ENCODE results near the gene PRSS56.

PRSS56 gene

DNA sequence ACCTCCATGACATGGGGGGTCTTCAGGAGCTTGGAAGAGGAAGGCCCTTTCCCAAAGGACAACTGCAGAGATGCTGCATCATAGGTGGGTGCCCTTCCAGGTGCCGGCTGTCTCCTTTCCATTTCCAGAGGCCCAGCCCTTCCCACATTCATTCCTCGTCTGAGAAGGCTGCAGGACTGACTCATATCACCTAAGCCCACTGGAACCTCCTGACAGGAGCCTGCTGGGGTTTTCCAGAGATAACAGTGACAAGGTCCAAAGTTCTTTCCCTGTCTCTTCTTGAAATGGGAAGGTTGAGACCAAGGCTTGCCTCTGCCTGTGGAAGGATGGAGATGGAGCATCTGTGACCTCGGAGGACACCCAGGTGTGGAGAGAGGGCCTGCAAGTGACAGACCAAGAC is 3.6 kb upstream of the PRSS56 start:
- H4K91ac ChIP-seq (ENCODE audit: low read length) = no peak overlapping the region
- no peak overlapping the region for H2BK120ac ChIP-seq (ENCODE audit: low read depth, low read length)
- H3K27ac ChIP-seq (ENCODE audit: low read length, poor library complexity, severe bottlenecking) = no peak overlapping the region
- DNase-seq = no peak
- no peaks in the 10 kb centered on the region for H3K36me3 ChIP-seq (ENCODE audit: control insufficient read depth in 1 of 2, insufficient read depth in 2 of 2, low read depth in 1 of 2, low read length in 2 of 2)
- H3K9ac ChIP-seq (ENCODE audit: low read length) = no peak overlapping the region
- H3K4me3 ChIP-seq (ENCODE audit: insufficient read depth in 1 of 2, low read depth in 1 of 2, low read length in 2 of 2) = no peak overlapping the region
- no peak overlapping the region for H3K4me2 ChIP-seq (ENCODE audit: low read length, poor library complexity, severe bottlenecking)
- no peak overlapping the region for H3K23ac ChIP-seq (ENCODE audit: low read length in 2 of 2)
- H3K4ac ChIP-seq (ENCODE audit: low read depth in 1 of 2, low read length in 2 of 2) = no peak overlapping the region
- no peaks in the 10 kb centered on the region for H3K9me3 ChIP-seq (ENCODE audit: control insufficient read depth, low read length)
- H3K79me1 ChIP-seq (replicated peaks; ENCODE audit: low read length, poor library complexity, severe bottlenecking) = no peaks in the 10 kb centered on the region
- WGBS = 72% methylated on average over 3 of the region's 3 CpGs
- H2BK5ac ChIP-seq (ENCODE audit: low read depth, low read length, poor library complexity, severe bottlenecking) = no peak overlapping the region
- no peaks in the 10 kb centered on the region for H3K4me1 ChIP-seq (ENCODE audit: control insufficient read depth, insufficient read depth, low read depth, low read length)
- no peak overlapping the region for H2AK5ac ChIP-seq (ENCODE audit: low read length, severe bottlenecking)
- no peak overlapping the region for H2AFZ ChIP-seq (ENCODE audit: low read depth, low read length)
- H2BK15ac ChIP-seq (ENCODE audit: low read depth, poor library complexity, severe bottlenecking) = no peak overlapping the region
- H2BK12ac ChIP-seq (ENCODE audit: low read length in 2 of 2) = no peak overlapping the region
- no peak overlapping the region for H4K8ac ChIP-seq (ENCODE audit: low read length)
- H3K14ac ChIP-seq (ENCODE audit: low read length in 2 of 2) = no peak overlapping the region
- H3K18ac ChIP-seq (ENCODE audit: low read depth in 1 of 2, low read length in 2 of 2) = no peak overlapping the region
- peaks cover 84 to 87% of the 10 kb centered on the region in 2 experiments for H3K27me3 ChIP-seq (ENCODE audit: control insufficient read depth in 1 of 2, insufficient read depth in 1 of 2, low read length in 2 of 2)

DNA sequence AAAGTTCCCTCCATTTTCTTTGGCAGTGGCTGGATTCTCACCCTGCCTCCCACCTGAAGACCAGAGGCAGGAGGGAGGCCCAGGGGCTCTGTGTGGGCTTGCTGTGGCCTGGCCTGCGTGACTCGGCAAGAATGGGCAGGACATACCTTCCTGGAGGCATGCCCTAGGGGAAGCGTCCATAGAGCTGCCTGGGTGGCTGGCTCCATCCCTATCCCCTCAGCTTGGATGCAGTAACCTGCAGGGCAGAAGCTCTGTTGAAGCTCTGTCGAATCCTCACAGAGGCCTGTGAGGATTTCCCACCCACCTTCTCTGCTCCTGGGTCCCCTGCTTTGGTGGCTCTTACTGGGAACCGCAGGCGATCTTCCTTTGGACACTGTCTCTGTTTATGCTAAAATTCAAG is 1.3 kb upstream of the PRSS56 start:
- H3K14ac ChIP-seq (ENCODE audit: low read length in 2 of 2) = no peak overlapping the region
- no peaks in the 10 kb centered on the region for H3K36me3 ChIP-seq (ENCODE audit: control insufficient read depth in 1 of 2, insufficient read depth in 2 of 2, low read depth in 1 of 2, low read length in 2 of 2)
- no peak overlapping the region for H4K91ac ChIP-seq (ENCODE audit: low read length)
- H2AFZ ChIP-seq (ENCODE audit: low read depth, low read length) = no peak overlapping the region
- H4K8ac ChIP-seq (ENCODE audit: low read length) = no peak overlapping the region
- no peak overlapping the region for H3K9ac ChIP-seq (ENCODE audit: low read length)
- H3K79me1 ChIP-seq (replicated peaks; ENCODE audit: low read length, poor library complexity, severe bottlenecking) = no peaks in the 10 kb centered on the region
- no peak overlapping the region for H3K4me2 ChIP-seq (ENCODE audit: low read length, poor library complexity, severe bottlenecking)
- peaks cover 82 to 84% of the 10 kb centered on the region in 2 experiments for H3K27me3 ChIP-seq (ENCODE audit: control insufficient read depth in 1 of 2, insufficient read depth in 1 of 2, low read length in 2 of 2)
- no peak overlapping the region for H3K4ac ChIP-seq (ENCODE audit: low read depth in 1 of 2, low read length in 2 of 2)
- H2BK12ac ChIP-seq (ENCODE audit: low read length in 2 of 2) = no peak overlapping the region
- H3K27ac ChIP-seq (ENCODE audit: low read length, poor library complexity, severe bottlenecking) = no peak overlapping the region
- peak overlapping the region in 1 of 2 experiments; percentile 36 for H3K23ac ChIP-seq (ENCODE audit: low read length in 2 of 2)
- H2BK120ac ChIP-seq (ENCODE audit: low read depth, low read length) = no peak overlapping the region
- H3K9me3 ChIP-seq (ENCODE audit: control insufficient read depth, low read length) = no peaks in the 10 kb centered on the region
- no peak for DNase-seq
- H2BK15ac ChIP-seq (ENCODE audit: low read depth, poor library complexity, severe bottlenecking) = no peak overlapping the region
- H3K4me3 ChIP-seq (ENCODE audit: insufficient read depth in 1 of 2, low read depth in 1 of 2, low read length in 2 of 2) = no peak overlapping the region
- H3K18ac ChIP-seq (ENCODE audit: low read depth in 1 of 2, low read length in 2 of 2) = no peak overlapping the region
- WGBS = 63% methylated on average over 6 of the region's 6 CpGs
- H3K4me1 ChIP-seq (ENCODE audit: control insufficient read depth, insufficient read depth, low read depth, low read length) = peaks cover 13% of the 10 kb centered on the region
- no peak overlapping the region for H2BK5ac ChIP-seq (ENCODE audit: low read depth, low read length, poor library complexity, severe bottlenecking)
- H2AK5ac ChIP-seq (ENCODE audit: low read length, severe bottlenecking) = no peak overlapping the region

DNA sequence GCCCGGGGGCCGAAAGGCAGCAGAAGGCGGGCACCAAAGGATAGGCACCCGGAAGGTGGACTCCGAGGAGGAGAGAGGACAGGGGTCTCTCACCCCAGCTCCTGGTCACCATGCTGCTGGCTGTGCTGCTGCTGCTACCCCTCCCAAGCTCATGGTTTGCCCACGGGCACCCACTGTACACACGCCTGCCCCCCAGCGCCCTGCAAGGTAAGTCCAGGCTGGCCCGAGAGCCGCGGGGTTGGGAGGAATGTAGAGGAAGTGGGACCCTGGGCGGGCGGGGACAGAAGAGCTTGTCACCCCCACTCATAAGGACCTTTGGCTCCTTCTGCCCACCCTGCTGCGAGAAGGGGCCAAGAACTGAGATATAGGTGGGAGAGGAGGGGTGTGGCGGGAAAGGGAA is 301 bp downstream of the PRSS56 start:
- H2BK15ac ChIP-seq (ENCODE audit: low read depth, poor library complexity, severe bottlenecking) = no peak overlapping the region
- no peak overlapping the region for H2BK120ac ChIP-seq (ENCODE audit: low read depth, low read length)
- H4K91ac ChIP-seq (ENCODE audit: low read length) = no peak overlapping the region
- WGBS = 79% methylated on average over 6 of the region's 15 CpGs
- no peak overlapping the region for H3K14ac ChIP-seq (ENCODE audit: low read length in 2 of 2)
- no peak overlapping the region for H2AK5ac ChIP-seq (ENCODE audit: low read length, severe bottlenecking)
- no peak overlapping the region for H3K27ac ChIP-seq (ENCODE audit: low read length, poor library complexity, severe bottlenecking)
- H2BK5ac ChIP-seq (ENCODE audit: low read depth, low read length, poor library complexity, severe bottlenecking) = no peak overlapping the region
- no peak overlapping the region for H3K18ac ChIP-seq (ENCODE audit: low read depth in 1 of 2, low read length in 2 of 2)
- no peaks in the 10 kb centered on the region for H3K36me3 ChIP-seq (ENCODE audit: control insufficient read depth in 1 of 2, insufficient read depth in 2 of 2, low read depth in 1 of 2, low read length in 2 of 2)
- H3K4me1 ChIP-seq (ENCODE audit: control insufficient read depth, insufficient read depth, low read depth, low read length) = peaks cover 18% of the 10 kb centered on the region
- no peaks in the 10 kb centered on the region for H3K79me1 ChIP-seq (replicated peaks; ENCODE audit: low read length, poor library complexity, severe bottlenecking)
- no peak overlapping the region for H2AFZ ChIP-seq (ENCODE audit: low read depth, low read length)
- no peak overlapping the region for H3K4me3 ChIP-seq (ENCODE audit: insufficient read depth in 1 of 2, low read depth in 1 of 2, low read length in 2 of 2)
- H3K9ac ChIP-seq (ENCODE audit: low read length) = no peak overlapping the region
- no peak overlapping the region for H3K23ac ChIP-seq (ENCODE audit: low read length in 2 of 2)
- H2BK12ac ChIP-seq (ENCODE audit: low read length in 2 of 2) = no peak overlapping the region
- no peak overlapping the region for H3K4me2 ChIP-seq (ENCODE audit: low read length, poor library complexity, severe bottlenecking)
- H3K9me3 ChIP-seq (ENCODE audit: control insufficient read depth, low read length) = no peaks in the 10 kb centered on the region
- peaks cover 84% of the 10 kb centered on the region in 2 experiments for H3K27me3 ChIP-seq (ENCODE audit: control insufficient read depth in 1 of 2, insufficient read depth in 1 of 2, low read length in 2 of 2)
- no peak for DNase-seq
- no peak overlapping the region for H4K8ac ChIP-seq (ENCODE audit: low read length)
- H3K4ac ChIP-seq (ENCODE audit: low read depth in 1 of 2, low read length in 2 of 2) = no peak overlapping the region

DNA sequence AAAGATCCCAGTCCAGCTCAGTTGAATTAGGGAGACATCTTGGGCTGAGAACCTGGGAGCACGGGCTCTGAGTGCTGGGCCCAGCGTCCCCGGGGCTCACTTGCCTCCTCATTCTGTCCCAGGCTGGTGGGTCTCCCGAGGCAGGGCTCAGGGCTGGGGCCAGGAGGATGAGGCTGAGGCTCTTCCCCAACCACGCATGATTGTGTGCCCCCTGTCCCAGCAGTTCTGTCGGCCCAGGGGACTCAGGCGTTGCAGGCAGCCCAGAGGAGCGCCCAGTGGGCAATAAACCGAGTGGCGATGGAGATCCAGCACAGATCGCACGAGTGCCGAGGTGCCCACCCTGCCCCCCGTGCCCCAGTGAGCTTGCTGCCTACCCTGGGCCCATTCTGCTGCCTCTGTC is 910 bp downstream of the PRSS56 start:
- no peak overlapping the region for H2AK5ac ChIP-seq (ENCODE audit: low read length, severe bottlenecking)
- WGBS = 84% methylated on average over 14 of the region's 14 CpGs
- no peak overlapping the region for H4K8ac ChIP-seq (ENCODE audit: low read length)
- no peak overlapping the region for H3K27ac ChIP-seq (ENCODE audit: low read length, poor library complexity, severe bottlenecking)
- H3K14ac ChIP-seq (ENCODE audit: low read length in 2 of 2) = no peak overlapping the region
- no peak overlapping the region for H3K23ac ChIP-seq (ENCODE audit: low read length in 2 of 2)
- H3K79me1 ChIP-seq (replicated peaks; ENCODE audit: low read length, poor library complexity, severe bottlenecking) = no peaks in the 10 kb centered on the region
- no peak overlapping the region for H2BK120ac ChIP-seq (ENCODE audit: low read depth, low read length)
- peaks cover 20% of the 10 kb centered on the region for H3K4me1 ChIP-seq (ENCODE audit: control insufficient read depth, insufficient read depth, low read depth, low read length)
- no peak overlapping the region for H2BK5ac ChIP-seq (ENCODE audit: low read depth, low read length, poor library complexity, severe bottlenecking)
- no peak overlapping the region for H3K9ac ChIP-seq (ENCODE audit: low read length)
- no peak for DNase-seq
- H3K36me3 ChIP-seq (ENCODE audit: control insufficient read depth in 1 of 2, insufficient read depth in 2 of 2, low read depth in 1 of 2, low read length in 2 of 2) = no peaks in the 10 kb centered on the region
- no peak overlapping the region for H2AFZ ChIP-seq (ENCODE audit: low read depth, low read length)
- H3K4ac ChIP-seq (ENCODE audit: low read depth in 1 of 2, low read length in 2 of 2) = no peak overlapping the region
- no peak overlapping the region for H3K18ac ChIP-seq (ENCODE audit: low read depth in 1 of 2, low read length in 2 of 2)
- no peak overlapping the region for H2BK15ac ChIP-seq (ENCODE audit: low read depth, poor library complexity, severe bottlenecking)
- peaks cover 79 to 81% of the 10 kb centered on the region in 2 experiments for H3K27me3 ChIP-seq (ENCODE audit: control insufficient read depth in 1 of 2, insufficient read depth in 1 of 2, low read length in 2 of 2)
- H3K4me2 ChIP-seq (ENCODE audit: low read length, poor library complexity, severe bottlenecking) = no peak overlapping the region
- H4K91ac ChIP-seq (ENCODE audit: low read length) = no peak overlapping the region
- H2BK12ac ChIP-seq (ENCODE audit: low read length in 2 of 2) = no peak overlapping the region
- no peak overlapping the region for H3K4me3 ChIP-seq (ENCODE audit: insufficient read depth in 1 of 2, low read depth in 1 of 2, low read length in 2 of 2)
- no peaks in the 10 kb centered on the region for H3K9me3 ChIP-seq (ENCODE audit: control insufficient read depth, low read length)
